Measurements from ENCODE around the gene IFIH1. TPM values are rescaled to one million over a fixed set of nuclear protein-coding genes. Genes with fewer than 3 reads are reported as not detected.

Gene IFIH1
- total and polyA plus RNA-seq, 2 experiments from 2014 or later, result 1.7 to 10.1 TPM

- Histone ChIP-seq H3K4me3 (no peak overlapping the region), H3K9me3 (ENCODE audit: low read depth) (no peaks in the 10 kb centered on the region), H3K9me2 (replicated peaks; ENCODE audit: insufficient read depth) (no peaks in the 10 kb centered on the region), H3K36me3 (replicated peaks; ENCODE audit: insufficient read depth, low read depth) (no peaks in the 10 kb centered on the region), H4K20me1 (ENCODE audit: insufficient read depth, poor library complexity, severe bottlenecking) (no peaks in the 10 kb centered on the region), H3K27me3 (no peaks in the 10 kb centered on the region), H3K4me1 (ENCODE audit: insufficient read depth) (no peaks in the 10 kb centered on the region), H3K79me2 (no peaks in the 10 kb centered on the region), H3K4me2 (no peak overlapping the region), H3K27ac (no peak overlapping the region), H2AFZ (no peak overlapping the region)
- no peak for DNase-seq (ENCODE audit: low spot score)
- WGBS (ENCODE audit: low lambda C conversion rate, missing lambda C conversion rate), result 63% methylated on average over 1 of the region's 1 CpG
- no peak for TF ChIP-seq CTCF (IDR thresholded peaks at IDR 0.05; ENCODE audit: poor library complexity)
- TF ChIP-seq EZH2phosphoT487 (IDR thresholded peaks at IDR 0.05; ENCODE audit: low read depth, severe bottlenecking, unreplicated experiment), result no peak
- TF ChIP-seq EZH2 (IDR thresholded peaks at IDR 0.05; ENCODE audit: borderline replicate concordance), result no peak
These were observed 98.1 kb downstream of the IFIH1 start for GRCh38 chr2:162220368-162220767.

GRCh38 chr2:162219426-162219825 is 99.1 kb downstream of the IFIH1 start:
- TF ChIP-seq EZH2 (IDR thresholded peaks at IDR 0.05; ENCODE audit: borderline replicate concordance), result no peak
- TF ChIP-seq CTCF (IDR thresholded peaks at IDR 0.05; ENCODE audit: poor library complexity), result no peak
- TF ChIP-seq EZH2phosphoT487 (IDR thresholded peaks at IDR 0.05; ENCODE audit: low read depth, severe bottlenecking, unreplicated experiment), result no peak
- Histone ChIP-seq H3K9me2 (replicated peaks; ENCODE audit: insufficient read depth) (no peaks in the 10 kb centered on the region), H3K36me3 (replicated peaks; ENCODE audit: insufficient read depth, low read depth) (no peaks in the 10 kb centered on the region), H3K9me3 (ENCODE audit: low read depth) (no peaks in the 10 kb centered on the region), H4K20me1 (ENCODE audit: insufficient read depth, poor library complexity, severe bottlenecking) (no peaks in the 10 kb centered on the region), H3K4me2 (no peak overlapping the region), H3K4me3 (no peak overlapping the region), H3K27ac (no peak overlapping the region), H3K4me1 (ENCODE audit: insufficient read depth) (no peaks in the 10 kb centered on the region), H3K27me3 (no peaks in the 10 kb centered on the region), H3K79me2 (no peaks in the 10 kb centered on the region), H2AFZ (no peak overlapping the region)
- no peak for DNase-seq (ENCODE audit: low spot score)
- WGBS (ENCODE audit: low lambda C conversion rate, missing lambda C conversion rate), result 89% methylated on average over 4 of the region's 4 CpGs

- Histone ChIP-seq H3K9me3 (ENCODE audit: low read depth) (no peaks in the 10 kb centered on the region), H3K9me2 (replicated peaks; ENCODE audit: insufficient read depth) (no peaks in the 10 kb centered on the region), H3K4me2 (no peak overlapping the region), H3K4me1 (ENCODE audit: insufficient read depth) (no peaks in the 10 kb centered on the region), H3K4me3 (no peak overlapping the region), H4K20me1 (ENCODE audit: insufficient read depth, poor library complexity, severe bottlenecking) (no peaks in the 10 kb centered on the region), H2AFZ (no peak overlapping the region), H3K79me2 (no peaks in the 10 kb centered on the region), H3K36me3 (replicated peaks; ENCODE audit: insufficient read depth, low read depth) (no peaks in the 10 kb centered on the region), H3K27me3 (no peaks in the 10 kb centered on the region), H3K27ac (no peak overlapping the region)
- no peak for TF ChIP-seq CTCF (IDR thresholded peaks at IDR 0.05; ENCODE audit: poor library complexity)
- no peak for TF ChIP-seq EZH2 (IDR thresholded peaks at IDR 0.05; ENCODE audit: borderline replicate concordance)
- no peak for TF ChIP-seq EZH2phosphoT487 (IDR thresholded peaks at IDR 0.05; ENCODE audit: low read depth, severe bottlenecking, unreplicated experiment)
- no peak for DNase-seq (ENCODE audit: low spot score)
- 92% methylated on average over 1 of the region's 1 CpG for WGBS (ENCODE audit: low lambda C conversion rate, missing lambda C conversion rate)
These were observed 100.9 kb downstream of the IFIH1 start for GRCh38 chr2:162217598-162217997.

Other genes with a start within 250 kb of the IFIH1 start
- gene DPP4, start 244.5 kb downstream of the IFIH1 start, total RNA-seq, result 218 and 256 TPM in 2 replicates
- gene DPP4, start 244.5 kb downstream of the IFIH1 start, polyA plus RNA-seq, result 147 and 149 TPM in 2 replicates
- 19.8 and 21.1 TPM in 2 replicates for gene GCG, start 166.4 kb downstream of the IFIH1 start, total RNA-seq
- 4.4 and 100 TPM in 2 replicates for gene GCG, start 166.4 kb downstream of the IFIH1 start, polyA plus RNA-seq
- 44.5 and 67.8 TPM in 2 replicates for gene FAP, start 75.2 kb downstream of the IFIH1 start, total RNA-seq
- 38.1 and 40.4 TPM in 2 replicates for gene FAP, start 75.2 kb downstream of the IFIH1 start, polyA plus RNA-seq
- gene GCA, start 25.4 kb upstream of the IFIH1 start, total RNA-seq, result 33.2 and 43.2 TPM in 2 replicates
- gene GCA, start 25.4 kb upstream of the IFIH1 start, polyA plus RNA-seq, result 29.2 and 30.3 TPM in 2 replicates

Measured in hepatocyte (in vitro differentiated cells).